Fibroblast of skin of left biceps (primary cell): ENCODE data around the gene OOSP3.

Experiments used
- DNase-seq, 2 experiments: peaks; one replicate each; pipeline ENCODE4 v3.0.0-alpha.2; 2013; ENCODE audit warnings: low read depth in 2 of 2

OOSP3 gene

GRCh38 chr11:59943997-59944714 is 65.6 kb downstream of the OOSP3 start:
- DNase-seq, result no peak

GRCh38 chr11:59944720-59945119 is 66.1 kb downstream of the OOSP3 start:
- DNase-seq, result no peak
